HepG2 (cell line): ENCODE data around the gene CBX2. TPM values are rescaled to one million over a fixed set of nuclear protein-coding genes. Genes with fewer than 3 reads are reported as not detected.

Source experiments
- ARID4A ChIP-seq: sonication (generic); formaldehyde crosslinking; IDR thresholded peaks from 2 replicates; pipeline ENCODE4 v1.5.0; 2020; ENCODE audit warnings: mild to moderate bottlenecking, missing genetic modification reagents, borderline replicate concordance
- CBX2 ChIP-seq, 2 experiments: fragments of 200-600 bp in 1 of 2; sonication (generic); formaldehyde crosslinking in 1 of 2; IDR thresholded peaks; 2 replicates each; pipeline versions ENCODE4 v1.7.0 to v1.8.1; 2018 to 2022; ENCODE audit warnings: low read depth in 2 of 2, low read length in 1 of 2, mild to moderate bottlenecking in 1 of 2, missing genetic modification reagents in 1 of 2
- DPF2 ChIP-seq: sonication (generic); formaldehyde crosslinking; IDR thresholded peaks from 2 replicates; pipeline ENCODE4 v1.4.0; 2020; ENCODE audit warnings: mild to moderate bottlenecking, low read depth, missing genetic modification reagents, borderline replicate concordance
- KDM1A ChIP-seq: IDR thresholded peaks from 2 replicates; pipeline ENCODE4 v1.6.1; 2016; ENCODE audit warnings: missing compliant biosample characterization
- MAFG ChIP-seq: sonication (generic); formaldehyde crosslinking; IDR thresholded peaks from 2 replicates; pipeline ENCODE4 v1.5.1; 2020; ENCODE audit warnings: mild to moderate bottlenecking, missing genetic modification reagents
- MTA1 ChIP-seq: sonication (generic); formaldehyde crosslinking; IDR thresholded peaks from 2 replicates; pipeline ENCODE4 v1.4.0; 2020; ENCODE audit warnings: missing genetic modification reagents, mild to moderate bottlenecking, borderline replicate concordance
- MZF1 ChIP-seq: sonication (generic); formaldehyde crosslinking; IDR thresholded peaks from 2 replicates; pipeline ENCODE4 v1.8.1; 2023; ENCODE audit warnings: mild to moderate bottlenecking, missing genetic modification reagents, borderline replicate concordance
- NFKBIZ ChIP-seq: IDR thresholded peaks from 2 replicates; pipeline ENCODE4 v1.6.1; 2018; ENCODE audit warnings: missing genetic modification reagents, missing compliant biosample characterization
- PCBP2 ChIP-seq: fragments of 200-400 bp; formaldehyde crosslinking; optimal IDR thresholded peaks from 2 replicates; pipeline ENCODE3; 2018; ENCODE audit warnings: low read length, low read depth; ENCODE audit not compliant: poor library complexity, severe bottlenecking
- RBM39 ChIP-seq: fragments of 200-400 bp; formaldehyde crosslinking; IDR thresholded peaks from one replicate; pipeline ENCODE4 v1.6.1; 2018; ENCODE audit warnings: antibody characterized with exemption, mild to moderate bottlenecking, low read depth, low read length; ENCODE audit not compliant: poor library complexity, severe bottlenecking
- SALL2 ChIP-seq: sonication (generic); formaldehyde crosslinking; IDR thresholded peaks from 2 replicates; pipeline ENCODE4 v1.8.1; 2023; ENCODE audit warnings: mild to moderate bottlenecking, missing genetic modification reagents, inconsistent platforms
- SNAPC4 ChIP-seq: sonication (generic); formaldehyde crosslinking; IDR thresholded peaks from 2 replicates; pipeline ENCODE4 v1.4.0; 2020; ENCODE audit warnings: mild to moderate bottlenecking, missing genetic modification reagents
- SOX13 ChIP-seq, 3 experiments: fragments of 450-650 bp in 1 of 3; sonication (generic) in 1 of 3; formaldehyde crosslinking in 1 of 3; IDR thresholded peaks in 2 of 3; conservative IDR thresholded peaks in 1 of 3; 2 replicates each; pipeline versions ENCODE4 v1.5.0 to v1.6.1; 2016 to 2020; ENCODE audit warnings: antibody characterized with exemption in 1 of 3, mild to moderate bottlenecking in 1 of 3, missing compliant biosample characterization in 1 of 3, missing genetic modification reagents in 1 of 3, moderate library complexity in 1 of 3
- STAT5B ChIP-seq: sonication (generic); formaldehyde crosslinking; IDR thresholded peaks from 2 replicates; pipeline ENCODE4 v1.4.0; 2020; ENCODE audit warnings: missing genetic modification reagents
- XBP1 ChIP-seq: sonication (generic); formaldehyde crosslinking; IDR thresholded peaks from 2 replicates; pipeline ENCODE4 v1.5.0; 2020; ENCODE audit warnings: missing genetic modification reagents
- ZKSCAN5 ChIP-seq: sonication (generic); formaldehyde crosslinking; IDR thresholded peaks from 2 replicates; pipeline ENCODE4 v1.5.1; 2020; ENCODE audit warnings: mild to moderate bottlenecking, missing genetic modification reagents
- ZNF329 ChIP-seq: sonication (generic); formaldehyde crosslinking; IDR thresholded peaks from 2 replicates; pipeline ENCODE4 v1.9.0; 2021; ENCODE audit warnings: low read depth, mild to moderate bottlenecking, missing genetic modification reagents
- ZNF549 ChIP-seq: sonication (generic); formaldehyde crosslinking; IDR thresholded peaks from 2 replicates; pipeline ENCODE4 v1.5.0; 2020; ENCODE audit warnings: missing genetic modification reagents
- ZNF674 ChIP-seq: sonication (generic); formaldehyde crosslinking; IDR thresholded peaks from 2 replicates; pipeline ENCODE4 v1.5.0; 2020; ENCODE audit warnings: low read depth, mild to moderate bottlenecking, missing genetic modification reagents
- polyA plus RNA-seq, 8 experiments: library from polyadenylated mRNA; depleted of rRNA in 3 of 8; stranded (reverse) in 7 of 8; unstranded in 1 of 8; fragments of >200 nt; fragmentation: Illumina TruSeq in 4 of 8; extraction: Trizol in 4 of 8; gene quantifications; 2 replicates each; pipeline versions ENCODE4 v1.2.1 to v1.2.3, GENCODE V29; 2011 to 2016; ENCODE audit warnings: low read depth in 4 of 8, missing spikeins in 1 of 8, mixed read lengths in 1 of 8; ENCODE audit not compliant: insufficient read depth in 1 of 8
- total RNA-seq, 5 experiments: library from RNA; depleted of rRNA; stranded (reverse); fragments of >200 nt; fragmentation: Illumina TruSeq; extraction: Trizol; gene quantifications; 2 replicates each; pipeline ENCODE4 v1.2.3, GENCODE V29; 2016; ENCODE audit warnings: low read depth in 1 of 5

The CBX2 gene
- total and polyA plus RNA-seq, 2 of the 13 experiments (the other 11 are each of a cell fraction or from before 2014, with no cell fraction given), result 14.5 to 31.1 TPM

GRCh38 chr17:79811011-79811867 is 33.3 kb downstream of the CBX2 start (continued):
- no peak; the same call in 1 of the 2 replicates for TF ChIP-seq SNAPC4 (CRISPR knock-in tag)
- TF ChIP-seq MAFG (CRISPR knock-in tag), result no peak
- TF ChIP-seq CBX2 (IDR thresholded peaks at IDR 0.05; ENCODE audit: low read depth, low read length), result no peak; the same call in 1 of the 2 replicates
- TF ChIP-seq CBX2 (CRISPR knock-in tag; IDR thresholded peaks at IDR 0.05; ENCODE audit: low read depth), result peak; percentile 97
- TF ChIP-seq PCBP2, result no peak
- peak; percentile 76; the same call in 1 of the 2 replicates for TF ChIP-seq SALL2 (CRISPR knock-in tag)
- TF ChIP-seq ZNF549 (CRISPR knock-in tag), result no peak
- peak; percentile 79 for TF ChIP-seq RBM39
- no peak for TF ChIP-seq NFKBIZ (CRISPR knock-in tag)
- TF ChIP-seq ZNF329, result no peak
- TF ChIP-seq XBP1 (CRISPR knock-in tag), result no peak
- no peak for TF ChIP-seq ZKSCAN5 (CRISPR knock-in tag)
- TF ChIP-seq SOX13 (IDR thresholded peaks at IDR 0.05), result peak; percentile 13; the same call in 1 of the 2 replicates
- TF ChIP-seq SOX13 (CRISPR knock-in tag; conservative IDR thresholded peaks at IDR 0.05 in 1 of 2, IDR thresholded peaks at IDR 0.05 in 1 of 2), result peak in 1 of 2 experiments; percentile 65; a peak in 2 of 4 replicates
- TF ChIP-seq ARID4A, result peak; percentile 66
- TF ChIP-seq STAT5B (CRISPR knock-in tag), result peak; percentile 26; the same call in 1 of the 2 replicates
- no peak for TF ChIP-seq ZNF674
- no peak for TF ChIP-seq DPF2 (CRISPR knock-in tag)
- 0 out of 2 replicates have a peak, but pooled peaks have one; percentile 33 for TF ChIP-seq KDM1A (CRISPR knock-in tag)
- peak; percentile 98; the same call in 1 of the 2 replicates for TF ChIP-seq MTA1 (CRISPR knock-in tag)
- TF ChIP-seq MZF1 (CRISPR knock-in tag), result no peak
